HFF-Myc (cell line): ENCODE results near the gene IER2.
A peak's percentile ranks its signal among the peaks of the same experiment; 100 is the strongest.

Experiments used
- DNase-seq: peaks from one replicate; pipeline ENCODE4 v3.0.0-alpha.2; 2011; ENCODE audit warnings: low read depth; ENCODE audit errors: extremely low read depth
- H3K4me3 ChIP-seq: replicated peaks from 2 replicates; pipeline ENCODE4 v1.5.1; 2011; ENCODE audit warnings: low read depth, mild to moderate bottlenecking, control low read depth, low read length
- TF ChIP-seq, protein P1 (sequence below): IDR thresholded peaks from 2 replicates; pipeline ENCODE4 v1.5.1; 2012; ENCODE audit warnings: mild to moderate bottlenecking, low read depth, low read length, control low read depth; ENCODE audit errors: missing control alignments

Gene IER2

DNA sequence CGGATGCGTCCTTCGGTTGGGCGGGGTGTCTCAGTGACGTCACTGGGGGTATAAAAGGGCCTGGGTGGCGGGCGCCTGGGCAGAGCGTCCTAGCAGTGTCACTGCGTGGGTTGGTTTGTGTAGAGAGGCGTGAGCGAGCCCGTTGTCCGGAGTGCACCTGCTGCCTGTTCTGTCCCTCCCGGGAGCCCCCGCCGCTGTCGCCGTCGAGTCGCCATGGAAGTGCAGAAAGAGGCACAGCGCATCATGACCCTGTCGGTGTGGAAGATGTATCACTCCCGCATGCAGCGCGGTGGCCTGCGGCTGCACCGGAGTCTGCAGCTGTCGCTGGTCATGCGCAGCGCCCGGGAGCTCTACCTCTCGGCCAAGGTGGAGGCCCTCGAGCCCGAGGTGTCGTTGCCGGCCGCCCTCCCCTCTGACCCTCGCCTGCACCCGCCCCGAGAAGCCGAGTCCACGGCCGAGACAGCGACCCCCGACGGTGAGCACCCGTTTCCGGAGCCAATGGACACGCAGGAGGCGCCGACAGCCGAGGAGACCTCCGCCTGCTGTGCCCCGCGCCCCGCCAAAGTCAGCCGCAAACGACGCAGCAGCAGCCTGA is 2.9 kb downstream of the IER2 start:
- TF ChIP-seq, protein P1, sequence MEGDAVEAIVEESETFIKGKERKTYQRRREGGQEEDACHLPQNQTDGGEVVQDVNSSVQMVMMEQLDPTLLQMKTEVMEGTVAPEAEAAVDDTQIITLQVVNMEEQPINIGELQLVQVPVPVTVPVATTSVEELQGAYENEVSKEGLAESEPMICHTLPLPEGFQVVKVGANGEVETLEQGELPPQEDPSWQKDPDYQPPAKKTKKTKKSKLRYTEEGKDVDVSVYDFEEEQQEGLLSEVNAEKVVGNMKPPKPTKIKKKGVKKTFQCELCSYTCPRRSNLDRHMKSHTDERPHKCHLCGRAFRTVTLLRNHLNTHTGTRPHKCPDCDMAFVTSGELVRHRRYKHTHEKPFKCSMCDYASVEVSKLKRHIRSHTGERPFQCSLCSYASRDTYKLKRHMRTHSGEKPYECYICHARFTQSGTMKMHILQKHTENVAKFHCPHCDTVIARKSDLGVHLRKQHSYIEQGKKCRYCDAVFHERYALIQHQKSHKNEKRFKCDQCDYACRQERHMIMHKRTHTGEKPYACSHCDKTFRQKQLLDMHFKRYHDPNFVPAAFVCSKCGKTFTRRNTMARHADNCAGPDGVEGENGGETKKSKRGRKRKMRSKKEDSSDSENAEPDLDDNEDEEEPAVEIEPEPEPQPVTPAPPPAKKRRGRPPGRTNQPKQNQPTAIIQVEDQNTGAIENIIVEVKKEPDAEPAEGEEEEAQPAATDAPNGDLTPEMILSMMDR, result peak; percentile 1
- peak overlapping the region; percentile 98 for H3K4me3 ChIP-seq
- peak; percentile 88 for DNase-seq

DNA sequence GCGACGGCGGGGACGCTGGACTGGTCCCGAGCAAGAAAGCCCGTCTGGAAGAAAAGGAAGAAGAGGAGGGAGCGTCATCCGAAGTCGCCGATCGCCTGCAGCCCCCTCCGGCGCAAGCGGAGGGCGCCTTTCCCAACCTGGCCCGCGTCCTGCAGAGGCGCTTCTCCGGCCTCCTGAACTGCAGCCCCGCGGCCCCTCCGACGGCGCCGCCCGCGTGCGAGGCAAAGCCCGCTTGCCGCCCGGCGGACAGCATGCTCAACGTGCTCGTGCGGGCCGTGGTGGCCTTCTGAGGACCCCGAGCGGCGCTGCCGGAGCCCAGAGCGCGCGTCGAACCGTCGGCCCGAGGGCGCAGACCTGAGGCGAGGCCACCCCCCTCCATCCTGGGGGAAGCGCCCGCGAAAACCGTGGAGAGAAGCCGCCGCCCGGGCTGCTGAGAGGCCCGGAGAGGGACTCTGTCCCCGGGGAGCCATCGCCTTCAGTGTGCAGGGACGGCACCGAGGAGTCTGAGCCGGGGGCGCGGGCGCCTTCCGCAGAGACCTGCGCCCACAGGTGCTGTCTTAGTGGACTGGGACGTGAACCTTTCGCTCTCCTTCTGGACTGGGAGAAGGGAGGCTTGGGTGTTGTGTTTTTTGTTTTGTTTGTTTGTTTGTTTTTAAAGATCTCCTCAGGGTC is 3.5 kb downstream of the IER2 start:
- TF ChIP-seq, protein P1, result no peak
- no peak for DNase-seq
- H3K4me3 ChIP-seq, result peak overlapping the region; percentile 98

DNA sequence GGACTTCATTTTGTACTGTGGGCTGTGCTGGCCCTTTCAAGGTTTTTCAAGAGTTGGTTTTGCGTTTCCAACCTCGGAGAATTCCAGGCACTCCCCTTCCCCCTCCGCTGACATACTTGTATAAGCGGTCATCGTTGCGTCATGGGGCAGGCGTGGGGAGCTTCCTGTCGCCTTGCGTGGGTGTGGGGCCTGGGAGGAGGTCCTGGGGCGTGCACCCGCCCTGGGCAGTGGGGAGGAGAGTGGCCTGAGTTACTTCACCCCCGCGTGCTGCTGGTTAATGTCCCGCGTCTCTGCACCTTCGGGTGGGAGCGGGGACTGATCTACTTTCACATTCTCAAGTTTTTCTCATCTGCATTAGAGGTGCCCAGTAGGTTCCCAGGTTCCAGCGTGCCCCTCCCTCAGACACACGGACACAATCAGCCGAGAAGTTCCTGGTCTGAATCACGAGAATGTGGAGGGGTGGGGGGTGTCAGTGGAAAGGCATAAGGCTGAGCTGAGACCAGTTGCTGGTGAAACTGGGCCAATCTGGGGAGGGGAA is 4.1 kb downstream of the IER2 start:
- peak overlapping the region; percentile 98 for H3K4me3 ChIP-seq
- no peak for DNase-seq
- TF ChIP-seq, protein P1, result no peak

DNA sequence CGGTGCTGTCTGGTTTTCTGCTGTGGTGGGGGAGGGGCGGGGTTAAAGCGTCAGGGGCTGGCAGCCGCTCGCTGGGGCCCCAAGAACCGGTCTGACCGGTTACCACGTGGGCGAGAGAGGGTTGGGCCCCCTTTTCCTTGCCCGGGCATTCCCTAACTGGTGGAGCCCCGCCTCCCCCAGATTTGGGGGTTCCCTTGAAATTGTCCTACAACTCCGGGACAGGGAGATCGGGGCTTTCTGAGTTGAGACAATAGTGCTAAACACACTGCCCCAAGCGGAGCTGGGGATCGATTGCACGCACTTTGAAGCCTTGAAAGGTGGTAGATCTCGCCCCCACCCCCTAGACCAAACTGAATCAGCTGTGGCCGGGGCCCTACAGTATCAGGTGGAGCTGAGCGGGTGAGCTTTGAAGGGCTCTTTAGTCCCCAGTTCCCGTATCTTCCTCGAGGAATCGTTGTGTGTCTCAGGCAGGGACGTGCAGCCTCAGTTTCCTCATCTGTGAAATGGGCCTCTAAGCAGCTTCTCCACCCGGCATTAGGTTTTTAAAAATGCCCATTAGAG is 4.8 kb downstream of the IER2 start:
- DNase-seq, result no peak
- TF ChIP-seq, protein P1, result peak; percentile 16

DNA sequence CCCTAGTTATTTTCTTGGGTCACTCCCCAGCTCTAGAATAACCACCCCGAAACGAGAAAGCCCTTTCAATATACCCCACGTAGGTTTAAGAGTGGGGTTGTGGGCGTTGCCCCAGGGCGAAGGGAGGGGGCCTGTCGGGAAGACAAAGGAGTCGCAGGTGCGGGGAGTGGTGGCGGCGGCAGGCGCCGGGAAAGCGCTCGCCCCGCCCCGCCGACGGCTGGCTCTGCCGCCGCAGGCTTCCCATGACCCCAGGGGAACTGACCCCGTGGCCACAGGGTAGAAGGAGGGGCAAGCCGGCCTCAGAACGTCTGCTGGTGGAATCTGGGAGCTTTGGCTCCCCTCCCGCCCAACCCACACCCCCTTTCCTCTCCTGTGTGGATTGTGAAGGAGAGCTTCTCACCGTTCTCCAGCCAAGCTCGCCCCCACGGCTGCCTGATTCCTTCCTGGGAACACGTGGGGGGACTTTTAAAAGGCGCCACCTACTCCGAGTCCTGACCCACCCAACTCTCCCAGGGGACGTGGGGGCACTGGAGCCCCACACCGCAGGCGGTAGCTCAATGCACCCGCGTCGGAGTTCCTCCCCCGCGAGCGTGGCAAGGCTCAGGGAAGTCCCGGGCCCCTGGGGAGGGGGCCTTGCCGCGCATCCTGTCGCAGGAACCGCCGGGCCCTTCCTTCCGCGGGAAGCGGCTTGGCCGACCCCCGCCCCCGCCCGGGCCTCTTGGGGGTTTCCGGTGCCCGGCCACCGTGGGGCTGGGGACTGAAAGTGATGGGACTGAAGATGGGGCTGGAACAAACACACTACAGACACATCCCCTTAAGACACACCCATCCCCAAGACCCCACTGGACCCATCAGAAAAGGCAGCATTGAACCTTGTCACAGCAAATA is 5.5 kb downstream of the IER2 start:
- TF ChIP-seq, protein P1, result no peak
- no peak for DNase-seq
- peak overlapping the region; percentile 98 for H3K4me3 ChIP-seq

More for the DNA sequence above, 4.8 kb downstream of the IER2 start:
- H3K4me3 ChIP-seq, result peak overlapping the region; percentile 98

DNA sequence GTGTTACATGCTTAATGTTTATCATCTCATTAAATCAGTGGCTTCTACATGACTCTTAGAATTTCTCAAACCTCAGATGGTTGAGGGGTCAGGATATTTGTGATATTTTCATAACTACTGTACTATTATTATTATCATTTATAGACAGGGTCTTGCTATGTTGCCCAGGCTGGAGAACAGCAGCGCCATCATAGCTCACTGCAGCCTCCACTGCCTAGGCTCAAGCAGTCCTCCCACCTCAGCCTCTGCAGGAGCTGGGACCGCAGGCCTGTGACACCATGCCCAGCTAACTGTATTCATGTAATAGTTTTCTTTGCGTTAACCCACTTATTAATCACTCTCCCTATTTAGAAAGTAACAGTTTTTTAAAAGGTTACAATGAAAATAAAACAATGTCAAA is 9.5 kb downstream of the IER2 start:
- TF ChIP-seq, protein P1, result no peak
- no peak for DNase-seq
- no peak overlapping the region for H3K4me3 ChIP-seq
